KG1 (cell line): ENCODE results near the gene ANKRD13B.
"Not testable (repeated sequence)": the region's sequence is repeated elsewhere in the genome, so short reads cannot be mapped to it uniquely, and the experiment has no call there.

Experiments
- DNase-seq: peaks from one replicate; lab custom pipeline; 2025; lab: John Stamatoyannopoulos, UW

Gene ANKRD13B

DNA sequence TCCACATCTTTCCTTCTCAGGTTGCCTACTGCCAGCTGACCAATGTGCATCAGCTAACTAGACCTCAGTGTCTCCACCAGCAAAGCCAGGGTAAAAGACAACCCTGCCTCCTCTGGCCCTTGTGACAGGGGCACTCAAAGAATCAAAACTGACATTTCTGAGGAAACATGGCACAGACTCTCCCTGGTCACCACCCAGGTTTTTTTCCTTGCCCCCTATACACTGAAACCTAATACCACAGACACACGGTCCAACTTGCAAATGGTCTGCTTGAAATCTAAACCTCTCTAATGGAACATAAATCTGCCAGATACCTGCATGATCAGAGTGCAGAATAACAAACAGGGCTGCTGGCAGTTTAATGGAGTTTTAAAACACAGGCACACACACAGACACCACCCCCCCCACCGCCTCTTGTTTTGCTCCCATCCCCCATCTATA lies 49.3 kb downstream of the ANKRD13B start:
- no peak for DNase-seq

DNA sequence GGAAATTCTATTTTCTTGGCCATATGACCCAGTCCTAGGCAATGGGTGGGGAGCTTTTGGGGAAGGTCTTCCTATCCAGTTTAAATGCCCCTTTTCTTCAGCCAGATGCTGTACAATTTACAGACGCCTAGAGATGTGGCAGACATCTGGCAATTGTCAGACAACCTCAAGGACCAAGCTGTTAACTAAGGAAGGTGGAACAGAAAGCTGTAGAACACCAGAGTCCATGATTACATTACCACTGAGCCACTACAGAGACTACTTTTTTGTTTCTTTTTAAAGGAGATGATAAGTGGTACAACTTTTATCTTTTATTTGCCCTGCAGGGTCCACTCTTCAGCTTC lies 50.9 kb downstream of the ANKRD13B start:
- DNase-seq: no peak

DNA sequence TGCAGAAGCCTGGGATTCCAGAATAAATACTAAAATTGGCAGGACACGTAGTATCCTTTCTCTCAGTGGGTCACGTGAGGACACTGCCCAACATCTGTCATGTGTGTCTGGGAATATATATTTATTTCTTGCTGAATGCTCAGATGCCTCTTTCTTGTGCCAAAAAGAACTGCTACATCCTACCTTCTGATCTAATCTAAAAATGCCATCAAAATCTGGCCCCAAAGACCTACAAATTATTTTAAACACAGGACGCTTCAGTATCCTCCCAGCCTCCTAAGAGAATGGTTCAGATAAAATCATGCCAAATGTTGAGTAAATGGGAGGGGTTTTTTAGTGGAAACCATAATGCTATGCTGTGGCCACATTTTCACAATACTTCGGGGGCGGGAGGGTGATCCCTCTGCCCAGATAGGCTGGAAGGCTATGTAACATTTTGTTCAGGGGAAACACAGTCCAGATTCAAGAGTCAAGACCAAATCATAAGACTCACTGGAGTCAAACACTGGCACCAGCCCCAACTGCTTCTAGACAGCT lies 52.7 kb downstream of the ANKRD13B start:
- DNase-seq: no peak

DNA sequence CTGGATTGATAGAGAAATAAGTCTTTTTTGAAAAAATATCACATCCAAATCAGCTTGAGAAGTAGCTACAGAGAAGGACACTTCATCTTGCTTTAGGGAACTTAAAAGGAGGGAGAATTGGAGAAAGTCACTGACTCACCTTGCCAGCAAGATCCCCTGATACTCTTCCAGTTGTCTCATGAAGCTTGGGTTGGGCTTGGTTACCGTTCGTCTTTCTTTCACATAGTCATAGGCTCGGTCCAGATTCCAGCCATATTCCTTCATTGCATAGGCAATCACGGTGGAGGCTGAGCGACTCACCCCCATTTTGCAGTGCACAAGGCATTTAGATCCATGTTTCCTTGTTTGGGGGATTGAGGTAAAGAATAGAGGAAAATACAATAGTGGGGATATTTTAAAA lies 55.1 kb downstream of the ANKRD13B start:
- no peak for DNase-seq

DNA sequence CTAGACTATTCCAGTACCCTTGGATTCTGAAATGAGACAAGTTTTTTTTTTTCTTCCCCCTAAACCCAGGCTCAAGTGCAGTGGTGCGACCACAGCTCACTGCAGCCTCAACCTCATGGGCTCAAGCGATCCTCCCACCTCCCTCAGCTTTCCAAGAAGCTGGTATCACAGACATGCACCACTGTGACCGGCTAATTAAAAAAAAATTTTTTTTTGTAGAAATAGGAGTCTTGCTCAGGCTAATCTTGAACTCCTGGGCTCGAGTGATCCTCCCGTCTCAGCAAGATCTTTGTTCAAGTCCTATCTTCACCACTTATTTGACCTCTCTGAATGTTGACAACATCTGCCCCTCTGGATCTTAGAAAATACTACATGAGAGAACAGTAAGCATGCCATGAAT lies 56.4 kb downstream of the ANKRD13B start:
- no peak for DNase-seq

DNA sequence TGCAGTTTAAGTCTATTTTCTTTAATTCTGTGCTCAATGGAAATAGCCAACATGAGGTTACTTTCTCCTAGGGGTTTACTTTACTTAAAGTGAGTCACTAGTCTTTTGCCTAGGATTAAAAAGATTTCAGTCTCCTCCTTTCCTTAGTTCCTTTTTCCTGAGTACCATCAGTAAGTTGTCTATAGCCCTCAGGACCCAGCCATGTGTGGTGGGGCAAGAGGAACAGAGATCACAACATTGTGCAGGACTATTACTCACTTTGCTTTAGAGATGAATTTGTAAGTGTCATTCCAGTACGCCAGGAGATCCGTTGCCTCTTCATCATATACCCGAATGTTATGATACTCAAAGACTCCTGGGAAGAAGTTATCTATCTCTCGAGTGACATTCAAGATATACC lies 57.5 kb downstream of the ANKRD13B start:
- no peak for DNase-seq

DNA sequence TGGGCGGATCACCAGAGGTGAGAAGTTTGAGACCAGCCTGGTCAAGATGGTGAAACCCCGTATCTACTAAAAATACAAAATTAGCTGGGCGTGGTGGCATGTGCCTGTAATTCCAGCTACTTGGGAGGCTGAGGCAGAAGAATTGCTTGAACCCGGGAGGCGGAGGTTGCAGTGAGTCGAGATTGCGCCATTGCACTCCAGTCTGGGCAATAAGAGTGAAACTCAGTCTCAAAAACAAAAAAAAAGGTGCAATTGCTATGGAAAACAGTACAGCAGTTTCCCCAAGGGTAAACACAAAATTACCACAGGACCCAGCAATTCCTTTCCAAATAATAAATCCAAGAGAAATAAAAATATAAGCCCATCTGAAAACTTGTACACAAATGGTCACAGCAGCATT lies 59.0 kb downstream of the ANKRD13B start:
- not testable (repeated sequence) for DNase-seq

DNA sequence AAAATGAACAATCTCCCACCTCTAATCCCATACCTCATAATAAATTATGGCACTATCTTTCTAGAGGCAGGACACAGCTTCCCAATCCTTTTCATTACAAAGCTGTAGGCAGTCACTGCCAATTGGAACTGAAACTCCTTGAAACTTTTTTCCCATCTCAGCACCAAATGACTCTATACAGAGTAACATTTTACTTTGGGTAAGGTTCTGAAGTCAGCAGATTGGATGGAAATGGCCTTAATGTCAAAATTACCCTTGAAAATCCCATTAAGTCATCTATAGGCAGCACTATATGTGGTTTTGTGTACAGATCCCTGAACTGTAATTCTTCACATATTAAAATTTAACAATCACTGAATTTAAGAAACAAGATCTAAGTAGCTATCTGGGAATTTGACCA lies 60.0 kb downstream of the ANKRD13B start:
- no peak for DNase-seq

DNA sequence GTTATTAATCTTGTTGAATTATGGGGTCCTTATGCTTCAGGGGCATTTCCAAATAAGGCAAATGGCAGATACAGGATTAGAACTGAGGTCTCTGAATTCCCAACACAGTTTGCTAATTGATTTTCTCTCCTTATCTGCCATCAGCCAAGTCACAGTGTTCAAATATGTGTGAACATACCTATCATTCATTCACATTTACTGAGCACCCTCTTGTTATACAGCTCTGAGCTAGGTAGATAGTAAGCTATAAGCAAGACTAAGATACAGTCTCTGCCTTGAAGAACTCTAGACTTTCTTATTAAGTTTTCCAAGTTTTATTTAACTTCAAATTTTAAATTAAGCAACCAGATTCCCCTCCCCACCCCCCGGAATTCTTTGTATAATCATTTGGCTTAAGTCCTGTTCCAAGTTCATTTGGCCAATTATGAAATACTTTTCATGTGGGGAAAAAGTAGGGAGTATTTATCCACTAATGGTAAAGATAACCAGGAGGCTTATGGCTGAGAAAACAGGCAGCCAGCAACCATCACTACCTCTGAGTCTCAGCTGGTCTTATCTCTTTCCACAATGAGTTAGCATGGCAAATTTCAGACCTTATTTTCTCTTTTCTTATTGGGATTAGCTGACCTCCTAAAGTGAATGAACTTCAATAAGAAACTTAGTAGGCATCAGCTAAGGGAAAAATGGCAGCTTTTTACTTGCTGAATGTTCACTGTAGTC lies 61.2 kb downstream of the ANKRD13B start:
- DNase-seq: no peak

DNA sequence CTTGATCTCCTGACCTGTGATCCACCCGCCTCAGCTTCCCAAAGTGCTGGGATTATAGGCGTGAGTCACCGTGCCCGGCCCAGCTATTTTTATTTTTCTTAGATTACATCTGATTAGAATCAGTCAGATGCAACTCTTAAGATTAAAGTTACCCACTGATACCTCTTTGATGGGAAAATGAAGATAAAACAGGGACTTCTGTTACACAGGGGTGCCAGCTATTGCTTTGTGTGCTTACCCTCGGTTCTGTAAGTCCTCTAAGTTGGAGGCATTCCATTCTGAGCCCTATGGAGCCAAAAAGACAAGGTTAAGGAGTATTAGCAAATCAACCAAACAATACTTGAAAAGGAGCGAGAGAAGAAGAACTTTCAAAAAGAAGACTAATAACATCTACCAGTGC lies 62.4 kb downstream of the ANKRD13B start:
- no peak for DNase-seq

DNA sequence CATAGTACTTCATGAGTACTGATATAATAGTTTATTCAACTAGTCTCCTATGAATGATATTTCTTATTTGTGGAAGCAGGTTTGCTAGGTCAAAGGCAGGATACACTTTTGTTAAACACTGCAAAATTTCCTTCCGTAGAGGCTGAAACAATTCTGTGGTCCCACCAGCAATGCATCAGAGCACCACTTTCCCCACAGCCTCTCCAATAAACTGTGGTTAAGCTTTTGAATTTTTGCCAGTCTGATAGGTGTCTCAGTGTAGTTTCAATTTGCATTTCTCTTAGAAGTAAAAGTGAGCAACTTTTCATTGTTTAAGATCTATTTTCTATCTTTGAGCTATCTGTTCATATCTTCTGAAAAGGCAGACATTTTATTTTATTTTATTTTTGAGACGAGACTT lies 66.2 kb downstream of the ANKRD13B start:
- DNase-seq: no peak

DNA sequence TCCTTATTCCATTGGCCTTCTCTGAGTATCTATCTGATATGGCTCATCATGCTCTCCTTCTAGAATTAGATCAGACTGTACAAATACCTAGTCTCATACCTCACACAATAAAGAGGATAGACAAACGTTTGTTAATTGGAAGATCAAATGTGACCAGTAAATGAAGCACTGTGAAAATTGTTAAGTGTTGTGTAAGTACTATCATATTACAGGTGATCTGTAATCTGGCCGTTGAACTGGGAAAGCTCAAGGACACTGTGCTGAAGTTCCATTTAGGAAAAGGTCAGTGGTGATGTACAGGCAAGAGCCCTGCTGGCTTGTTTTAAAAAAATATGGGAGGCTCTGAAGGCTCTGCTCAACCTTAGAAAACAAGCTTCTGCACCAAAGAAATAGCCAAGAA lies 68.3 kb downstream of the ANKRD13B start:
- no peak for DNase-seq

DNA sequence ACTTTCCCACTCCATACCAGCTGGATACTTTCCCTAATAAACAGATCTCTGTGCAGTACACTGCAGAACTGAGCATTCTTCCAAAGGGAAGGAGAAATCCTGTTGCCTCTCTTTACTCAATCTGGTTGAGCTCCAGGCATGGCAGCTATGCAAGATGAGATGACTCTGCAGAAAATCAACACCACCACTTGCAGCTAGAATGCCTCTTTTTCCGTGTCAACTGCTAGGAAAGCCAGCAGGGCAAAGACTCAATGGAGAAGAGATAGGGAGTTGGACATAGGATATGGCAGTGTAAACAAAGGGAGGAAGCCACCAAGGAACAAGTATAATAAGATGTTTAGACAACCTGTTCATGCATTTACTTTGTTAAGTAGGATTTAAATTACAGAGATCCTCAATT lies 70.2 kb downstream of the ANKRD13B start:
- no peak for DNase-seq
